Aorta (tissue), 5 donors: ENCODE measurements around the gene TAS2R31. TPM values are rescaled to one million over a fixed set of nuclear protein-coding genes. Genes with fewer than 3 reads are reported as not detected.

Source experiments
- ATAC-seq: fragments of 200-7000 bp; cut with Tn5 transposase; one replicate; pipeline ENCODE4 v1.9.1; 2022; ENCODE audit warnings: moderate library complexity; ENCODE audit not compliant: low FRiP score
- DNase-seq, 2 donors: peaks; one replicate each; pipeline ENCODE4 v3.0.0-alpha.2; 2020
- H3K27ac ChIP-seq, 2 donors: one replicate each; pipeline ENCODE4 v1.5.1; 2013; ENCODE audit warnings: low read length in 2 of 2, mild to moderate bottlenecking in 2 of 2, moderate library complexity in 2 of 2, control low read depth in 1 of 2, inconsistent platforms in 1 of 2, low read depth in 1 of 2
- H3K27me3 ChIP-seq, 2 donors: one replicate each; pipeline ENCODE4 v1.6.1; 2013; ENCODE audit warnings: control low read depth in 1 of 2, low read length in 1 of 2, mild to moderate bottlenecking in 1 of 2, moderate library complexity in 1 of 2; ENCODE audit not compliant: insufficient read depth in 2 of 2, control insufficient read depth in 1 of 2
- H3K36me3 ChIP-seq, 2 donors: one replicate each; pipeline ENCODE4 v1.6.1; 2013; ENCODE audit warnings: control low read depth in 1 of 2, low read length in 1 of 2, mild to moderate bottlenecking in 1 of 2; ENCODE audit not compliant: insufficient read depth in 2 of 2, control insufficient read depth in 1 of 2
- H3K4me1 ChIP-seq, 2 donors: one replicate each; pipeline ENCODE4 v1.6.1; 2013; ENCODE audit warnings: low read length in 2 of 2, control low read depth in 1 of 2, mild to moderate bottlenecking in 1 of 2, moderate library complexity in 1 of 2; ENCODE audit not compliant: insufficient read depth in 2 of 2, control insufficient read depth in 1 of 2
- H3K4me3 ChIP-seq, 2 donors: one replicate each; pipeline ENCODE4 v1.5.1; 2013; ENCODE audit warnings: low read length in 2 of 2, control low read depth in 1 of 2, mild to moderate bottlenecking in 1 of 2
- H3K9me3 ChIP-seq: one replicate; pipeline ENCODE4 v1.6.1; 2013; ENCODE audit warnings: mild to moderate bottlenecking, low read length; ENCODE audit not compliant: control insufficient read depth
- WGBS, 2 donors: extraction: QIAGEN DNeasy Blood & Tissue Kit; methylation state at CpG; one replicate each; pipeline ENCODE4 v1.1.7; 2013; 5-methylcytosine and 5-hydroxymethylcytosine counted together
- intact Hi-C, 2 donors: fragments of 100-400 bp; cut with DNase I; formaldehyde crosslinking; loops; one replicate each; pipeline versions ENCODE4 v1.14.2 to v1.15.0; 2022
- polyA plus RNA-seq, 2 donors: library from polyadenylated mRNA; stranded (reverse); fragments of 200-250 nt; gene quantifications; one replicate each; pipeline ENCODE4 v1.2.3, GENCODE V29; 2013
- total RNA-seq, 2 donors: library from RNA; stranded (reverse); fragmentation: NEBNext Ultra II Directional; extraction: Animal tissue kit (Norgen Biotek cat#: 25700); gene quantifications; one replicate each; pipeline ENCODE4 v1.2.1, GENCODE V29; 2021
- donor health status: healthy with polysubstance abuse.
- donor health status: Bipolar disorder and iron deficiency.
- donor health status: DM: no; HTN: no; CAD: no.
- donor health status: DM: no; HTN: no; CAD: no.
- donor health status: DM: yes; HTN: yes; CAD: no.

Gene TAS2R31
- total and polyA plus RNA-seq, 4 donors = 0.82 to 9.1 (median 5.3) TPM; not detected in 1

DNA sequence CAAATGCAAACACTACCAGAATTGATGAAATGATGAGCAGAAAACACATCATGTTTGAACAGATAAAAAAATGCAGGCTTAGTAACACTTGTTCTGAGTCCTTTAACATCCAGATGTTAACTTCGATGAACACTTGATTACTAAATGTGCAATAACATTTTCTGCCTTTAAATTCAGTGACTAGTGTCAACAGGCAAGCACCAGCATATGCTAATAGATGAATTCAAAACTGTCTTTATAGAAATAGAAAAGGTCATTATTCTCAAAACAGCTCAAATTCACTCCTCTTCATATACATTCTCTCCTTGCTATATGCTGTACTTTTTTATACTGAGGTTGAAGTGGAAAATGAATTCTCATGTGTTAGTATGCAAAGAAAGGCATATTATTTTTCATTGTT, 8.7 kb downstream of the TAS2R31 start, which contains the start of gene TAS2R19:
Gene TAS2R19 (minus strand): TSS at position 101 of the 400 bp plus-strand sequence. CDS start 49 bp downstream, at position 52.
- DNase-seq (no peak), ATAC-seq (no peak)
- intact Hi-C loops = no loop called here
- 83 to 96% methylated on average over 1 of the region's 1 CpG for WGBS, 2 donors
- Histone ChIP-seq H3K9me3 (no peaks in the 10 kb centered on the region), H3K4me3 (no peak within 1 kb of the TSS), H3K4me1 (peaks cover 0 to 2% of the 10 kb centered on the region in 2 donors), H3K27ac (no peak within 1 kb of the TSS), H3K36me3 (no peaks in the 10 kb centered on the region), H3K27me3 (no peaks in the 10 kb centered on the region)

DNA sequence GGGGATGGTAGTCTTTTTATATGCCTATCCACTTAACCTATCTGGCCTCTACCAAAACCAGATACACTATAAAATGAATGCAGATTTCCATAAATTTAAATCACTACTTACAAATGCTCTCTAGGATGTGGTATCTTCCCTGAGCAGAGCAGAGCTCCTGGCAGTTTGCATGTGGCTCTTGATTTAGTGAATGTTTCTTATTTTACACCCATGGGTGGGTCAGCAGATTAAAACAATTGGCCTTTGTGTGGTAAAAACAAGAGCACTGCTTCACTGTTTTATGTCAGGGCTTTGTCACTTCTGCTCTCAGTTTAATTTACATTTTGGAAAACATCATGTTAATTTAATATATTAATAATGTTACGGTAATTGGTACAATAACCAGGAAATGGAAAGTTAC, 14.3 kb downstream of the TAS2R31 start:
- ATAC-seq = no peak

DNA sequence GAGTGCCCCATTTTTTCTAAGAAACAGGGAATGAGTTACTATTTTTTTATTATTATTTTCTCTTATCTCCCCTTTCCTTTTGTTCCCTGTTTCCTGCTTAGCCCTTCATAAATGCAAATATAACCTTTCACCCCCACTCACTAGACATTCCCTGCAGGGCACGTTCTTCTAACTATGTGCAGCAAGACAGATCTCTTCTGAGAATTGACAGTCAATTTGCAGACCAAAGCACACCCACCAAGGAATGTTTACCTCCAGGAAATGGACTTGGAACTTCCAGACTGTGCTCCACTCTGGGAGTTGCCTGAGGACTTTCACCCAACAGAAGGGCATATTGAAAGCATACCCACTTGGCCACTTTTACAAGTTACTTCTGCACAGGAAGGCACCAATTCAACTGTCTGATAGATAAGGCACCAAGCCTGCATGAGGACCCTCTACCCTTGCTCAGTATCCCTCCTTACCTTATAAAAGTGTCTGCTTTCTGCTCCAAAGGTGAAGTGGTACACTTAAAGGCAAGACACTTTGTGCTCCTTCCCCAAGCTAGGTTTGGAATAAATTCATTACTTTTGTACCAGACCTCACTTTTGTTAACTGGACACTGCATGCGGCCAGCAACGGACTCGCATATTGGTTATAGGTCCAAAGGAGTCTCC, 15.3 kb downstream of the TAS2R31 start:
- intact Hi-C loops = loop anchor here (2.0 to 5.0 kb wide), 2 partner anchors 55 to 56 kb away; no protein-coding TSS in a partner anchor
- no peak for ATAC-seq
- WGBS, 2 donors = 84 to 85% methylated on average over 4 of the region's 4 CpGs

More for the DNA sequence above, 14.3 kb downstream of the TAS2R31 start:
- WGBS, 2 donors = 95 to 98% methylated on average over 1 of the region's 1 CpG
- Histone ChIP-seq H3K36me3 (no peaks in the 10 kb centered on the region), H3K9me3 (no peaks in the 10 kb centered on the region), H3K27ac (no peak overlapping the region), H3K27me3 (no peaks in the 10 kb centered on the region), H3K4me3 (no peak overlapping the region), H3K4me1 (no peaks in the 10 kb centered on the region)
- intact Hi-C loops = loop anchor here in 1 of 2 donors (5.0 kb wide), 1 partner anchor 55 kb away; no protein-coding TSS in a partner anchor
- DNase-seq = no peak

DNA sequence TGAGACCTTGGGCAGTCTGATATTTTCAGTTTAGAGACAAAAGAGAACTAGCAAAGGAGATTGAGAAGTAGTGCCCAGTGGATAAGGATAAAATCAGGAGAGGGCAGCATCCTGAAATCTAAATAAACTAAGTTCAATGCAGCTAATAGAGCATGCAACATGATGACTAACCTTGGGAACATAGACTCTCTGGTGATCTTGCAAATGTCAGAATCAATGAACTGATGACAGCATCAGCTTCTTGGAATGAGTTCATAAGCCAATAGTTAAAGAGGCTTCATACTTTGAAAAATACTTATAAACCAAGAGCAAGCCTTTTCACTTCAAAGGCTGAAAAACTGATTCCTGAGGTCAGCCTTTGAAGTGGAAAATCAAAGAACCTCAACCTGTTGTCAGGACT, 17.0 kb downstream of the TAS2R31 start:
- Histone ChIP-seq H3K27me3 (no peaks in the 10 kb centered on the region), H3K4me1 (no peaks in the 10 kb centered on the region), H3K9me3 (no peaks in the 10 kb centered on the region), H3K36me3 (no peaks in the 10 kb centered on the region), H3K27ac (no peak overlapping the region), H3K4me3 (no peak overlapping the region)
- no peak for DNase-seq
- no peak for ATAC-seq
- intact Hi-C loops = loop anchor here in 1 of 2 donors (2.0 kb wide), 1 partner anchor 57 kb away; no protein-coding TSS in a partner anchor

More for the DNA sequence above, 15.3 kb downstream of the TAS2R31 start:
- H3K9me3 ChIP-seq = no peaks in the 10 kb centered on the region
- DNase-seq = no peak
- H3K4me1 ChIP-seq = no peaks in the 10 kb centered on the region
- no peaks in the 10 kb centered on the region for H3K27me3 ChIP-seq
- H3K27ac ChIP-seq = no peak overlapping the region
- H3K36me3 ChIP-seq = no peaks in the 10 kb centered on the region
- H3K4me3 ChIP-seq = no peak overlapping the region

DNA sequence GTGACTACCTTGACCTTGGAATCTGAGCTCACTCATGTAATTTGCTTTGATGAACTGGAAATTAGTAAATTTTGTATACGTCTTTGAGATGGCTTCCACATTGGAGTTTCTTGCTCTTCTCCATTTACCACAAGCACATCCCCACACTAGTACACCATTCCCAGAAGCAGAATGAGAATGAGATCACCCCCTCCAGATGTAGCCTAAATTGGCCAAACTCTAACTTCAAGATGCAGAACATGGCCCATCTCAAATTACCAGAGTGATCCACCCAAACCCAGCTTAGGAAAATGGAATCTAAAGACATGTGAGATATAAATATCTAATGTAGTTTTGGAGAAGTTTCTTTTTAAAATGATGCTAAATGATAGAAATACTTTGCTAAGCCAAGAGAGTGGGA, 23.6 kb downstream of the TAS2R31 start:
- ATAC-seq = no peak
- intact Hi-C loops = no loop called here
- H3K27ac ChIP-seq = no peak overlapping the region
- H3K27me3 ChIP-seq = no peaks in the 10 kb centered on the region
- no peaks in the 10 kb centered on the region for H3K36me3 ChIP-seq
- no peak for DNase-seq
- no peaks in the 10 kb centered on the region for H3K4me1 ChIP-seq
- 98 to 100% methylated on average over 1 of the region's 1 CpG for WGBS, 2 donors
- no peaks in the 10 kb centered on the region for H3K9me3 ChIP-seq
- no peak overlapping the region for H3K4me3 ChIP-seq

DNA sequence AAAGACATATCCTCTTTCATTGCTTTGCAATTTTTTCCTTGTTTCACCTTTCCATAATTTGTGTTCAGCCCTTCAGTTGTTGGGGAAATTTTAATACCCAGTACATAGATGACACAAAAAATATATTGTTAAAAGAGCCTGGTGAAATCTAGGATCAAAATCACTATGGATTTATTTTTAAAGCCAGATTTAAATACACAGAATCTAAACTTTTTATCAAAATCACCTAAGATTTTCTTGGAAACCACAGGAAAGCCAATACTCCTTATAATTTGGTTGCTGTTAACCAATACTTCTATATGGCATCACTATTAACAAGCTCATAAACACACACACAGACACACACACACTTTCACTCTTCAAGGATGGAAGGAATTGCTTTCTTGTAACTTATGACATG, 33.0 kb downstream of the TAS2R31 start, which contains the start of gene TAS2R20:
Gene TAS2R20 (minus strand): TSS at position 101 of the 400 bp plus-strand sequence. CDS start 429 bp downstream, outside the sequence.
- Histone ChIP-seq H3K4me1 (no peaks in the 10 kb centered on the region), H3K4me3 (no peak within 1 kb of the TSS), H3K36me3 (peaks cover 3% of the 10 kb centered on the region in 2 donors), H3K27me3 (no peaks in the 10 kb centered on the region), H3K27ac (no peak within 1 kb of the TSS), H3K9me3 (peaks cover 1% of the 10 kb centered on the region)
- intact Hi-C loops = no loop called here
- DNase-seq (no peak), ATAC-seq (no peak)

DNA sequence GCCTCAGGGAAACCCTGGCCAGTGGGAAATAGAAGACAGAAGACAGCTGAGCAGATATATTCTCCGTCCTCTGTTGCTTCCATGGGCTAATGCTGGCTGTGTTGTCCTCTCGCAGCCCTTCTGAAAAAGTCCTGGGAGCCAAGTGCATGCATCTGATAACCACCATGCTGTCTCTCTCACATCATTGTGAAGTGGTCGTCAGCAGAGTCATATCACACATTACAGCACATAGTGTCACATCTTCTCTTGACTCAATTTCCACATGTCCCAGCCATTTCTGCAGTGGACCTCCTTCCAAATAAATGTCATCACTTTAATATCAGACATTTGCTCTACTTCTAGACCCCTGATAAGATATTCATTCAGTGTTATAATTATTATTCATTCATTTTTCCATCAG, 36.9 kb downstream of the TAS2R31 start:
- ATAC-seq = no peak

DNA sequence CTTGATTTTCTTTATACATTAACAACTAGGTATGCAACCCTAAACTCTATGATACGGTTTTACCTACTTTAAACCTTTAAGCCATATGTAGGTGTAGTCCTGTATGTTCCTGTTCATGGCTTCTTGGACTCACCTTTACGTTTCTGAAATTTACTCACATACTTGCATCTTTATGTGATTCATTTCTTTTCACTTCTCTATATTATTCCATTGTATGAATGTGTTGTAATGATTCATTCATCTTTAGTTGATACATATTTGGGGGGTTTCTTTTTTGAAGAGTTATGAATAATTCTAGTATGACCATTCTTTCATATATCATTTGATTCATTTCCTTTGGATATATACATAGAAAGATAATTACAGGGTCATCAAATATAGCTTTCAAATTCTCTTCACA, 42.1 kb downstream of the TAS2R31 start:
- no peak overlapping the region for H3K4me3 ChIP-seq
- ATAC-seq (no peak), DNase-seq (no peak)
- no peaks in the 10 kb centered on the region for H3K4me1 ChIP-seq
- H3K27me3 ChIP-seq = no peaks in the 10 kb centered on the region
- peaks cover under 1 to 1% of the 10 kb centered on the region in 2 donors for H3K36me3 ChIP-seq
- intact Hi-C loops = no loop called here
- WGBS, 2 donors = 96 to 97% methylated on average over 2 of the region's 2 CpGs
- no peak overlapping the region for H3K27ac ChIP-seq
- peaks cover 1% of the 10 kb centered on the region for H3K9me3 ChIP-seq

More for the DNA sequence above, 36.9 kb downstream of the TAS2R31 start:
- no peak overlapping the region for H3K27ac ChIP-seq
- intact Hi-C loops = no loop called here
- peaks cover 3% of the 10 kb centered on the region in 2 donors for H3K36me3 ChIP-seq
- peaks cover 1% of the 10 kb centered on the region for H3K9me3 ChIP-seq
- 85 to 90% methylated on average over 3 of the region's 3 CpGs for WGBS, 2 donors
- H3K27me3 ChIP-seq = no peaks in the 10 kb centered on the region
- no peak overlapping the region for H3K4me3 ChIP-seq
- H3K4me1 ChIP-seq = no peaks in the 10 kb centered on the region
- DNase-seq = no peak

DNA sequence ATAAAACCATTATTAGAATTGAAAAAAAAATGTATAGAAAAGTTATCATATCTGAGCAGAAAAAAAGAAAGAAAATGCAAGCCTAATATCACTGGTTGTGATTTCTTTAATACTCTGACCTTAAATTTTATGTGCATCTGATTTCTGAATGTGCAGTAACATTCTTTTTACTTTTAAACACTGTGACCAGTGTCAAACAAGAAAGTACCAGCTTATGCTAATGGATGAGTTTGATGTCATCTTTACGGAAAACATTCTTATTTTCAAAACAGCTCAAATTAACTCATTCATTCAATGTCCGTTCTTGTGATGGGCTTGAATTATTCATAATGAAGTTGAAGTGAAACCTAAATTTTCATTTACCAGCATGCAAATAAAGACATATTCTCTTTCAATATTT, 44.4 kb downstream of the TAS2R31 start, which contains the start of gene TAS2R50:
Gene TAS2R50 (minus strand): TSS at position 101 of the 400 bp plus-strand sequence. CDS start 52 bp downstream, at position 49.
- DNase-seq = no peak
- Histone ChIP-seq H3K4me1 (no peaks in the 10 kb centered on the region), H3K27ac (no peak within 1 kb of the TSS), H3K9me3 (no peaks in the 10 kb centered on the region), H3K36me3 (peaks cover 0 to 5% of the 10 kb centered on the region in 2 donors), H3K27me3 (no peaks in the 10 kb centered on the region), H3K4me3 (no peak within 1 kb of the TSS)
- intact Hi-C loops = no loop called here
- ATAC-seq = no peak
- WGBS, 2 donors = 46 to 48% methylated on average over 2 of the region's 2 CpGs
